GM12872 (cell line): ENCODE measurements around the gene AIFM3.

Source experiments
- TF ChIP-seq, protein P1 (sequence below): IDR thresholded peaks from 3 replicates; pipeline ENCODE4 v1.5.1; 2011; ENCODE audit warnings: low read depth, mild to moderate bottlenecking, low read length, moderate library complexity; ENCODE audit not compliant: insufficient read depth

AIFM3 gene

DNA sequence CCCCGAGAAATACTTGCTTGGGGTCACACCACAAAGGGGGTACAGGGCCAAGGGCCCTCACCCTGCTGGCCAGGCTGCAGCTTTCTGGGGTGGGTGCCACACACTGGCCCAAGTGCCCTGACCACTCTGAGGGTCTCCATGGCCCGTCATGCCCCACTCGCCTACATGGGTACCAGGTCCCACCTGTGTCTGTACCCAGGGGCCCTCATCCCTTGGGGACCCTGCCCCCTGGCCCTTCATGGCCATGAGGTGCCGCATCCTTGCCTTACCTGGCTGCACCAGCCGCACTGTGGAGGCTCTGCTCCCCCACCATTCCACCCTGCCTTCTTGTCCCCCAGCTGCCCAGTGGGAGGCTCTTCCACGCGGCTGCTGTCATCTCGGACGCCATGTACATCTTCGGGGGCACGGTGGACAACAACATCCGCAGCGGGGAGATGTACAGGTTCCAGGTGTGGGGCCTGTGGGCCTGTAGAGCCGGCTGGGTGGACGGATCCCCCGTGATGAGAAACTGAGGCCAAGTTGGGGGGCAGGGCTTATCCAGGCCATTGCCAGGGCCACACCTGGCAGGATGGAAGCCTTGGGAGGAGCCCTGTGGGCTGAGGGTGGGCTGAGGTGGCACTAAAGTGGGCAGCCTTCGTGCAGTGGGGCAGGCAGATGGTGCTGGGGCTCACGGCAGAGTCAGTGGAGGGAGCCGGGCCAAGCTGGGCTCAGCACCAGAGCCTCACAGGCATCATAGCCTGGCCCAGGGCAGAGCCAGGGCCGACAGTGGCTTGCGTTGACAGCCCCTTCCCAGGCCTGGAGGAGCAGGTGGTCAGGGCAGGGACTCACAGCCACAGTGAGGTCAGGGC, 25.6 kb downstream of the AIFM3 start:
- TF ChIP-seq, protein P1, sequence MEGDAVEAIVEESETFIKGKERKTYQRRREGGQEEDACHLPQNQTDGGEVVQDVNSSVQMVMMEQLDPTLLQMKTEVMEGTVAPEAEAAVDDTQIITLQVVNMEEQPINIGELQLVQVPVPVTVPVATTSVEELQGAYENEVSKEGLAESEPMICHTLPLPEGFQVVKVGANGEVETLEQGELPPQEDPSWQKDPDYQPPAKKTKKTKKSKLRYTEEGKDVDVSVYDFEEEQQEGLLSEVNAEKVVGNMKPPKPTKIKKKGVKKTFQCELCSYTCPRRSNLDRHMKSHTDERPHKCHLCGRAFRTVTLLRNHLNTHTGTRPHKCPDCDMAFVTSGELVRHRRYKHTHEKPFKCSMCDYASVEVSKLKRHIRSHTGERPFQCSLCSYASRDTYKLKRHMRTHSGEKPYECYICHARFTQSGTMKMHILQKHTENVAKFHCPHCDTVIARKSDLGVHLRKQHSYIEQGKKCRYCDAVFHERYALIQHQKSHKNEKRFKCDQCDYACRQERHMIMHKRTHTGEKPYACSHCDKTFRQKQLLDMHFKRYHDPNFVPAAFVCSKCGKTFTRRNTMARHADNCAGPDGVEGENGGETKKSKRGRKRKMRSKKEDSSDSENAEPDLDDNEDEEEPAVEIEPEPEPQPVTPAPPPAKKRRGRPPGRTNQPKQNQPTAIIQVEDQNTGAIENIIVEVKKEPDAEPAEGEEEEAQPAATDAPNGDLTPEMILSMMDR = no peak

DNA sequence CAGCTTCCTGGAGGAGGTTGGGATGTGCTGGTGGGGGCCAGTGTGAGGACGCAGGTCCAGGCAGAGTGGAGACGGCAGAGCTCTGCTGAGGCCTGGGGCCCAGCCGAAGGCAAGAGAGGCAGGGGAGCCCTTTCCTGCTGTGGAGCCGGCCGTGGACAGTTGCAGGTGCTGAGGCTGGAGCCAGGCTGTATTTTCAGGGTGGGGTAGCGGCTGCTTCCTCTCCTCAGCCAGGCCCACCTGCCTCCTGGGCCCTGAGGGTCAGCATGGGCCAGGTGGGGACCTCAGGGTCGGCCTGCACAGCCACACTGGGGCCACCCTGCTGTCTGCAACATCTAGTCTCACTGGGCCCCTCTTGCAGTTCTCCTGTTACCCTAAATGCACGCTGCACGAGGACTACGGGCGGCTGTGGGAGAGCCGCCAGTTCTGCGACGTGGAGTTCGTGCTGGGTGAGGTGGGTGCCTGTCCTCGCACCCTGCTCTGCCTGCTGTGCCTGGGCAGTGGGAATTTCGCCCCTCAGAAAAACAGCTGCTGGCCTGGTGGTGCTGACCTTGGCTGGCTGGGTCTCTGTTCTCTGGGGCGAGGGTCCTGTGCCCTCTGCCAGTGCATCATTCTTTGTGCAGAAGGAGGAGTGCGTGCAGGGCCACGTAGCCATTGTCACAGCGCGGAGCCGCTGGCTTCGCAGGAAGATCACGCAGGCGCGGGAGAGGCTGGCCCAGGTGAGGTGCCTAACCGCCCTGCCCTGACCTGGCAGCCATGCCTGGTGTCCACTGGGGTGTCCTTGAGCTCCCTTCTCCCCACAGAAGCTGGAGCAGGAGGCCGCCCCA, 26.5 kb downstream of the AIFM3 start:
- TF ChIP-seq, protein P1 = no peak

DNA sequence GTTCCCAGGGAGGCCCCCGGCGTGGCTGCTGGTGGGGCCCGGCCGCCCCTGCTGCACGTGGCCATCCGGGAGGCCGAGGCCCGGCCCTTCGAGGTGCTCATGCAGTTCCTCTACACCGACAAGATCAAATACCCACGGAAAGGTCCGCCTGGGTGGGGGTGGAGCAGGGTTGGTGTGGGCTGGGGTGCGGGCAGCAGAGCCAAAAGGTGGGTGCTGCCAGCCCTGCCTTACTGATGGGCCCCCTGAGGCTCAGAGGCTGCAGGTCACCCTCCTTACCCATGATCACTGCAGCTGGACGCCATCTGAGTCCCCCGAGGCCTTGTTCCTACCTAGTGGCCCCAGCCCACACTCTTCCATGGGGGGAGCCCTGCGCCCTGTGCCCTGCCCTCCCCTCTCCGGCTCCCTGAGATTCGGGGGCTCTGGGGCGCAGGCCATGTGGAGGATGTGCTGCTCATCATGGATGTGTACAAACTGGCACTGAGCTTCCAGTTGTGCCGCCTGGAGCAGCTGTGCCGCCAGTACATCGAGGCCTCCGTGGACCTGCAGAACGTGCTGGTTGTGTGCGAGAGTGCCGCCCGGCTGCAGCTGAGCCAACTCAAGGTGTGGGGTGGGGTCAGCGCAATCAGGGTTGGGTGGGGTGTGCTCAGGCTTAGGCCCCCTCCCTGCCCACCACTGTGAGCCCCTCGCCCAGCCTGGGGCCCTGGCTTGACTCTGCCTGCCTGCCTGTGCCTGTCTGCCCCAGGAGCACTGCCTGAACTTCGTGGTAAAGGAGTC, 27.3 kb downstream of the AIFM3 start:
- TF ChIP-seq, protein P1 = no peak

DNA sequence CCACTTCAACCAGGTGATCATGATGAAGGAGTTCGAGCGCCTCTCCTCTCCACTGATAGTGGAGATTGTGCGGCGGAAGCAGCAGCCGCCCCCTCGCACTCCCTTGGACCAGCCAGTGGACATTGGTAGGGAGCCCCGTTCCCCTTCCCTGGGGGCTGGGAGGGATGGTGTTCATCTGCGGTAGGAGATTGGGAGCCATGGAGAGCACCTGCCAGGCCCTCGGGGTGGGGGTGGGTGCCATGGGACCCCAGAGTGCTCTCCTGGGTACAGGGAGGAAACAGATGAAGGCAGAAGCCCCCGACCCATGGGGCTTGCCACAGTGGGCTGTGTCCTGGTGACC, 27.8 kb downstream of the AIFM3 start:
- TF ChIP-seq, protein P1 = no peak

DNA sequence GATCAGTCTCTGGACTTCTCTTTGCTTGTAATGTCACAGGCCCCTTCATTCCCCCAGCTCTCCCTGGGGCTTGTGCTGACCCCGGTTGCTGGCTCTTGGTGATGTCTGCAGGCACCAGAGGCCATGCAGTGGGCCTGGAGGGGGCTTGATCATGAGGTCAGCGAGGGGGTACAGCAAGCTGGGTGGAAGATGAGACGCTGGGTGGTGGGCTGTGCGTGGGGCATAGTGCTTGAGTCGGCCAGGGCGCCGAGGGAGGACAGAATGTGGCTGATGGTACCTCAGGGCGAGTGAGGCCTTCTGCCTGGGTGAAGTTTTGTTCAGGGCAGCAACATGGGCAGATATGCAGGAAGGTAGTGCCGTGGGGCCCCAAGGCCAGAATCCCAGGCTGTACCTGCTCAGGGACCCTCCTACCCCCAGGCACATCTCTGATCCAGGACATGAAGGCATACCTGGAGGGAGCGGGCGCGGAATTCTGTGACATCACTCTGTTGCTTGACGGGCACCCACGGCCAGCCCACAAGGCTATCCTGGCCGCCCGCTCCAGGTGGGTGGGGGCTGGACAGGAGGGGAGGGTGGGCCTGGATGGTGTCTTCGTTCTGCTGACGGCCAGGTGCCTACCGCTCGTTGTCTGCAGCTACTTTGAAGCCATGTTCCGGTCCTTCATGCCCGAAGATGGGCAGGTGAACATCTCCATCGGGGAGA, 28.4 kb downstream of the AIFM3 start:
- TF ChIP-seq, protein P1 = no peak

DNA sequence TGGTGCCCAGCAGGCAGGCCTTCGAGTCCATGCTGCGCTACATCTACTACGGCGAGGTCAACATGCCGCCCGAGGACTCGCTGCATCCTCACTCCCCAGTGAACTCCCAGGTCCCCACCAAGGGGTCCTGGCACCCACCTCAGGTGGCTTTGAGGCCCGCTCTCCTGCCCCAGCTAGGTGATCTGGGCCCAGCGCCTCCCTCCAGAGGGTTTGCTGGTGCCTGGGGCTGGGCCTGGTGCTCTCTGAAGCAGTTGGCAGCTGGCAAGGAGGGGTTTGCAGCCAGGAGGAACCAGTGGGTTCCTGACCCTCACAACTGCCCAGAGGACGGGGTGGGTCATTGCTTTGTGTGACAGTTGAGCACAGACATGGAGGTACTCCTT, 29.0 kb downstream of the AIFM3 start:
- TF ChIP-seq, protein P1 = no peak
